HK-2 (cell line): Measurements from ENCODE around the gene RASGRP1.
"Not testable (repeated sequence)": the region's sequence is repeated elsewhere in the genome, so short reads cannot be mapped to it uniquely, and the experiment has no call there.

Experiments used
- DNase-seq: peaks from one replicate; pipeline ENCODE4 v3.0.0-alpha.2; 2018; ENCODE audit not compliant: unreplicated experiment

RASGRP1 gene

DNA sequence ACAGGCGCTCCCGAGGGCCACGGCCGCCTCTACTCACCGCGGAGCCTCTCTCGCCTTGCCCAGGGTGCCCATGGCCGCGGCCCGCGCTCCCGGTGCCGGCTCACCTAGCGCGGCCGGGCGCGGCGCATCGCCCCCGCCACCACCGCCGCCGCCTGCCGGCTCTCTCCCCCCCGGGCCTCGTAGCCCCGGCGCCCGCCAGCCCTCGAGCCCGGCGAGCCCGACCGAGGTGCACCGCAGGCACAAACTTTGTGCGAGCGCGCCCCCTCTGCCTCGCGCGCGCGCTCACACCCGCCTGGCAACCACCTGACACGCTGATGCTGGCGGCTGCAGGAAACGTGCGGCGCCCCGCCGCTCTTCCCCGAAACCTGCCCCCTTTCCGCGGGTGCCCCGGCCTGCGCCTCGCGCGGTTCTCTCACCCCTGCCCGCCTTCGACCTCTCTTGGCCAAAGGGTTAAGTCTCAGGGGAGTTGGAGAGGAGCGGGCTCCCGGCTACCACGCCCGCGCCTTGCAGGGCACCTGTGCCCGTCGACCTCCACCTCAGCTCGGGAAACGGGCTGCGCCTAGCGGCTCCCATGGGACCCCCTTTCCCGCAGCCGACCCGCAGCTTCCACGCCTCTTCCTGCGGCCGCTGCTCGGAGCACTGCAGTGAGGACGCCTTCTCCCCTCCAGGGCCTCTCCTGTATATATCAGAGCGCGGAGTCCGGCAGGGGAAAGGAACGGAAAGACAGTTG, at the start of gene RASGRP1:
TSS of gene RASGRP1 (minus strand) at position 258 of the 730 bp plus-strand sequence. CDS start at position 72, 186 bp downstream.
- DNase-seq = peak; percentile 53

DNA sequence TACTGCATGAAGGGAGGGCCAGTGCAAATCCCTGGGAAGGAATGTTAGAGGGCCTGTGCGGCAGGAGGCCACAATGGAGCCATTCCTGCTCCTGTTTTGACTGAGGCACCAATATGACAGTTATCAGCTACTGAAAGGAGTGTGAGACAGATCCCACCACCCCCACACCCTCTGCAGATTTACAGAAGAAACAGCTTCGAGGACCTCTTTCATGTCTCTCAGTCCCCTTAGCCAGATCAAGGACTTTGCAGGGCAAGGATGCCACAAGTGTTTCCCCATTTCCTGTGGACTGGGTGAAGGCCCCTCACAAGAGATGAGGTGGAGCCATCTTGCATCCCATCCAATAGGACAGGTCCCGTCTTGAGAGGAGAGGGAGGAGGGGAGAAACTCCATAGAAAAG, 48.5 kb upstream of the RASGRP1 start:
- DNase-seq = no peak

DNA sequence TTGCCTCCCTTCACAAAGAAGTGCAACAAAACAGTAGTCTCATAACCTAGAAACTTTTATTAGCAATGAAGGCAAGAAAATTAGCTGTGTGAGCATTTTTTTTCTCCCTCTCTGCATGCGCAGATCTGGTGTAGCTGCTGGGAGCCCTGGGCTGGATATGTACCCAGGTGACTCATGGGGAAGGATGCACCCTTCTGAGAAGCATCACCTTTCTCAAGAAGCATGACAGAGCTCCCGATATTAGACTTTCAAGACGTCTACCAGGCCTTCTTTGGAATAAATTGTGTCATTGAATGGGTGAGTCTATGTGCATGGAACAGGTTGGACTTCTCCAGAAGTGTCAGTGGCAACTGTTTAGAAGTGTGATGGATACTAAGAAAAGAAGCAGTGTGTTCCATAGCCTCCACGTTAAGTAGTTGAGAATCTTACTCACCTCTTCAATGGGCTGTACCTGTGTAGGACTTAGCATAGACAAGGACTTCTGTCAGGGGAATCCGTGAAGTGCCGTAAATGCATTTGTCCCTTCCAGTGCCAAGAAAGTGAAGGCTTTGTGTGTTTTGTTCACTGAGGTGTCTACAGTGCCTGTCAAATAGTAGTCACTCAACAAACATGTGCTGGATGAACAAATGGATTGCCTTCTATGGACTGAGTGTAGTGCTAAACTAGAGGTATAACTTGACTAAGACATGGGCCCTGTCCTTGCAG, 47.7 kb upstream of the RASGRP1 start:
- DNase-seq = no peak

- no peak for DNase-seq
Measured at GRCh38 chr15:38611228-38611627, 46.6 kb upstream of the RASGRP1 start.

- DNase-seq = no peak
Measured at GRCh38 chr15:38610748-38611147, 46.1 kb upstream of the RASGRP1 start.

- DNase-seq = no peak
Measured at GRCh38 chr15:38609097-38609738, 44.6 kb upstream of the RASGRP1 start.

DNA sequence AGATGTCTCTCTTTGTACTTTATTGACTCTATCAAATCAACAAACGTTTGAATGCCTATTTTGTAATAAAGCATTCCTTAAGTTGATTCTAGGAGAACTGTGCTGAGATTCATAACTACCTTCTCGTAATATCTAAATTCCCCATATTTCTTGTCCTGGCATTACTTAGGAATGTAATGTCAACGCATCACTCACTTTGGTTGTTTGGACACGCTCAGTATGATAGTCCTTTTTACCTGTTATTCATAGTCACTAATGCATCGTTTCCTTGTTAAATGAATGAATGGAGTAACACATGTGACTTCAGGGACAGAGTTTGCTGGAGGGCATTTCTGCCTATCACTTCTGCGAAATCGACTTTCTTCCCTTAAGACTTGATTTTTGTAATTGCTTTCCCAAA, 44.1 kb upstream of the RASGRP1 start:
- DNase-seq = no peak

DNA sequence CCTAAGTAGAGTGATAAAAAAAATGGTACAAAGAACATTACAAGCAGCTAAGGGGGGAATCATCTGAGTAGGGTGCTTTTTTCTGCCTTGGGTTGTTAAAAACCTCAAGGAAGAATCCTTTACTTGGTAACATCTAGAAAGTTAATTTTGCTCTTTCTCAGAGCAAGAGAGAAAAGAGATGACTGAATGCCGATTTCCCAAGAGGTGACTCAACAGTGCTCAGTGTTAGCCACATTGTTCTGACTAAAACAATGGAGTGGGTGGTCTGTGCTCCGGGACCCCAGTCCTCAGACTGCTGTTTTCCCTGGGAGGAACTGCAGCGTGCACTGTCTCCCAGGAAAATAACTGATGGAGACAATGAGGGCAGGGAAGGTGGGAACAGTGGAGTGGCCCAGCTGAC, 41.1 kb upstream of the RASGRP1 start:
- DNase-seq = no peak

- no peak for DNase-seq
Measured at GRCh38 chr15:38603672-38604071, 39.1 kb upstream of the RASGRP1 start.

DNA sequence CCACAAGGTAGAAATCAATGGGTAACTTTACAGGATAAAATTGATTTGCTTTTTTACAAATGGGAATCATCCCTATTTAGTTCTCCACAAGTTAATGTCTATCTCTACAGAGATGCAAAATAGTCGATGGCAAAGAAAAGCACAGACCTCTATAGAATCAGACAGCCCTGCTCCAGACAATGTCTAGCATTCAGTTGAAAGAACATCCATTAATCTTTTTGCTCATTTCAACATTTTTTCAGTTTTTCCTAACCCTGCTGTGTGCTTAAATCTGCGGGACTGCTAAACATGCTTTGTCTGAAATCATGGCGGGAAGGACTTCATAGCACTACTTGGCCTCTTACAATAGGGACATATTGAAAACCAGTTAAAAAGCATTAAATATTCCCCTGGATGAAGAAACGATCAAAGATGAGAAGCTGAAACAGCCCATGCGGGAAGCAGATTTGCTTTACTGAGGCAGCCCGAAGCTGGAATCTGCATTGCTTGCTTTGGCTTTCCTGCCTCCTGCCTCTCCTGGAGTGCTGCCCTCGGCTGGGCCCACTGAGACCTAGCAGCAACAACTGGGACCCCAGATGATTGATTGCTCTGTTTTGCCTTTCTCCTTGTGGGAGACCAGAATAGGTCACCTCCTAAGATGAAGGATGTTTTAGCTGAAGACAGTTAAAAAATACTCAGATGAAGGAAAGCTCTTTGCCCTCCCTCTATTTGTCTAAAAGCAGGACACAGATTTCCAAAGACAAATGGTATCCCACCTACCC, 38.5 kb upstream of the RASGRP1 start:
- no peak for DNase-seq

- DNase-seq = no peak
Measured at GRCh38 chr15:38600236-38600635, 35.6 kb upstream of the RASGRP1 start.

- no peak for DNase-seq
Measured at GRCh38 chr15:38598749-38599148, 34.1 kb upstream of the RASGRP1 start.

DNA sequence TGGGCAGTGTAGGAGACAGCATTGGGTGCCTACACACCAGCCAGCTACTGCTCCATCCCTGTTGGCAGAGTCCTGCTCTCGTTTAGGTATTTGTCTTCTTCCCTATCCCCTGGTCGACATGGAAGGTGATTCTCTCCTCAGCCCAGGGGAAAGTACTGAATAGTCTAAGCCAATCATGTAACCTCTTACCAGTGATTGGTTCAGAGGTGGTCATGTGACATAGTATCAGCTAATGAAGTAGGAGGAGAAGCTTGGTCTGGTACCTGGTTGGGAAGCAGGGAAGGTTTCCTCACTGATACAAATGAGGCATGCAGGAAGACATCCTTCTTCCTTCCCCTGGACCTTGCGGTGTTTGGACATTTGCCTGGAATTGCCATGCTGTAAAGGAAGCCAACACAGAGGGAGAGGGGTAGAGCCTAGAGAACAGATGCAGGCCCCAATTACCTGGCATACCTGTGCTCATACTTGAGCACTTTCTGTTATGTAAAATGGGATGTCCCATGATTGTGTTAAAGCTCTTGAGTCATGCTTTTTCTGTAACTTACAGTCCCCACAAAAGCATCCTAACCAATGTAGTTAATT, 32.7 kb upstream of the RASGRP1 start:
- DNase-seq = no peak

- DNase-seq = no peak
Measured at GRCh38 chr15:38593524-38593923, 28.9 kb upstream of the RASGRP1 start.

DNA sequence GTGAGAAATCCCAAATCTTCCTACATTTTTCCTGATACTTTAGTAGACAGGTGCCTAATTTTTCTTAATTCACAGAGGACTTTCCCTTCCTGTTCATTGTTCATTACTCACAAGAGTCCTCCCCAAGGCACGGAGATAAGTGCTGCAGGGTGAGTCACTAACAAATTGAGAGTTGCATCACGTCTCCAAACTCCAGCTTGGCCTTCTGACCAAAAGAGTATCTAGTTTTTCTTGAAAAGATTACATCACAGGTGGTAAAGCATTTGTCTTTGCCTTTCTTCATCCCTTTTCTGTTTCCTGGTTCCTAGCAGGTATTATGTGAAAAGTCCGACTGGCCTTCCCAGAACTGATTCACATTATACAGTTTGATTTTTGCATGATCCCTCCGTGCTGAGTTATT, 24.9 kb upstream of the RASGRP1 start:
- DNase-seq = peak; percentile 5

DNA sequence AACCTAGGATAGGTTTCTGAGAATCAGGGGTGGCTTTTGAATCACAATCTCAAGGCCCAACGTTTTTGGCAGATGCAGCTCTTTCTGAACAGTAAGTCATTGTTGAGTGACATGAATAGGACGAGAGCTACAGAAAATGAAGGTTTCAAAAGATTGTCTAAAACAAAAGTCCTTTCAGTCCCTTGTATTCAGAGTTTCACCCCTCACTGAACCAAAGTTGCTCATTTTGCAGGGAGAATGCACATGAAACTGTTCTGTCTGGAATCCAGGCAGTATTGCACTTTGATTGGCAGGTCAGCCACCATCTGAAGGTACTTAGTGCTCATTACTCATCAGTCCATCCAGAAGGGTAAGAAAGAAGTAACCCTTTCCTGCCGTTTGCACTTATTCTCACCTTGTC, 24.1 kb upstream of the RASGRP1 start:
- DNase-seq = no peak

GRCh38 chr15:38587214-38587613, 22.6 kb upstream of the RASGRP1 start:
- no peak for DNase-seq

GRCh38 chr15:38586005-38586404, 21.4 kb upstream of the RASGRP1 start:
- DNase-seq = not testable (repeated sequence)

DNA sequence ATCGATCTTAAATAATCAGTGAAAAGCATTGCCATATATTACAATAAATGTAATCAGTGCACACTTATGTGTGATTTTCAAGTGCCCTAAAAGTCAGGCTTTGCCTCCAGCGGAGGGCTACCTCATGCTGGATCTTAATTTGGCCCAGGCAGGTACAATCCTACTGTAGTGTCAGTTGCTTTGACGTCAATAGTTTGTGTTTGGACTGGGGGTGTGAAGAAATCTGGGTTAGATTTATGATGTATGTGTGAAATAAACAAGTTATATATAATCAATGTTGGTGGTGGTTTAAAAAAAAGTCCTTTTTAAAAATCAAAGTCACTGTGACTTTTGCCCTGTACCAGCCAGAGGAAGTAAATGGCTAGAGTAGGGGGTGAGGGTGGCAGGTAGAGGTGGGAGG, 14.0 kb upstream of the RASGRP1 start:
- no peak for DNase-seq

- DNase-seq = no peak
Measured at GRCh38 chr15:38577424-38577987, 12.9 kb upstream of the RASGRP1 start.

- DNase-seq = no peak
Measured at GRCh38 chr15:38576837-38577236, 12.2 kb upstream of the RASGRP1 start.
